Psoas muscle (tissue), 8 donors: ENCODE measurements around the gene ITPK1. TPM values are rescaled to one million over a fixed set of nuclear protein-coding genes. Genes with fewer than 3 reads are reported as not detected.
A peak's percentile ranks its signal among the peaks of the same experiment; 100 is the strongest.

Experiments used
- ATAC-seq, 4 donors: fragments of 200-7000 bp; cut with Tn5 transposase; one replicate each; pipeline ENCODE4 v1.9.1; 2020; ENCODE audit warnings: moderate library complexity in 3 of 4, mild to moderate bottlenecking in 2 of 4
- DNase-seq, 2 donors: peaks; one replicate each; pipeline ENCODE4 v3.0.0-alpha.2; 2020
- H3K27ac ChIP-seq: fragments of 200-600 bp; one replicate; pipeline ENCODE4 v1.8.0; 2022
- H3K27me3 ChIP-seq, 3 donors: fragments of 200-600 bp in 1 of 3; one replicate each; pipeline versions ENCODE4 v1.6.1 to v1.8.0; 2013 to 2022; ENCODE audit warnings: low read length in 2 of 3, mild to moderate bottlenecking in 2 of 3, moderate library complexity in 1 of 3; ENCODE audit not compliant: insufficient read depth in 3 of 3
- H3K36me3 ChIP-seq, 2 donors: fragments of 200-600 bp in 1 of 2; one replicate each; pipeline versions ENCODE4 v1.6.1 to v1.8.0; 2013 to 2022; ENCODE audit warnings: low read depth in 1 of 2, mild to moderate bottlenecking in 1 of 2, moderate library complexity in 1 of 2; ENCODE audit not compliant: insufficient read depth in 1 of 2
- H3K4me1 ChIP-seq: fragments of 200-600 bp; one replicate; pipeline ENCODE4 v1.8.0; 2022
- H3K4me3 ChIP-seq: fragments of 200-600 bp; one replicate; pipeline ENCODE4 v1.8.0; 2022; ENCODE audit warnings: mild to moderate bottlenecking
- H3K9me3 ChIP-seq: fragments of 200-600 bp; one replicate; pipeline ENCODE4 v1.8.0; 2022
- CTCF ChIP-seq: fragments of 200-600 bp; IDR thresholded peaks from one replicate; pipeline ENCODE4 v1.8.0; 2022; ENCODE audit warnings: antibody characterized with exemption
- WGBS, 3 donors: extraction: QIAGEN DNeasy Blood & Tissue Kit; methylation state at CpG; one replicate each; pipeline versions ENCODE4 v1.1.6 to v1.1.7; 2013; 5-methylcytosine and 5-hydroxymethylcytosine counted together
- intact Hi-C, 2 donors: fragments of 100-400 bp; cut with DNase I; formaldehyde crosslinking; loops; one replicate each; pipeline versions ENCODE4 v1.11.0 to v1.14.2; 2022
- polyA plus RNA-seq, 3 donors: library from polyadenylated mRNA; stranded (reverse); fragments of 200-250 nt; gene quantifications; one replicate each; pipeline ENCODE4 v1.2.3, GENCODE V29; 2013
- total RNA-seq, 4 donors: library from RNA; stranded (reverse); fragmentation: NEBNext Ultra II Directional in 2 of 4; extraction: Animal tissue kit (Norgen Biotek cat#: 25700) in 2 of 4; gene quantifications; one replicate each; pipeline versions ENCODE4 v1.2.1 to v1.2.4, GENCODE V29; 2021 to 2023
- donor health status: healthy with polysubstance abuse.
- donor health status: DM: no; HTN: no; CAD: no; lungs with moderate emphysema.
- donor health status: Bipolar disorder and iron deficiency.
- donor health status: healthy.
- donor health status: DM: yes; HTN: yes; CAD: no.
- donor health status: DM: no; HTN: no; CAD: no.
- donor health status: DM: no; HTN: no; CAD: no.
- donor health status: DM: yes; HTN: yes; CAD: no.

The ITPK1 gene
- total and polyA plus RNA-seq, 7 donors = 30.0 to 61.1 (median 42.7) TPM

- peaks cover 4% of the 10 kb centered on the region for H3K9me3 ChIP-seq
- no peak for TF ChIP-seq CTCF
- H3K4me1 ChIP-seq = no peaks in the 10 kb centered on the region
These were observed 147.3 kb downstream of the ITPK1 start for GRCh38 chr14:92968291-92969020.

GRCh38 chr14:92967346-92967926, 148.3 kb downstream of the ITPK1 start:
- WGBS, 3 donors = 85 to 93% (median 91%) methylated on average over 2 of the region's 2 CpGs
- no peak for TF ChIP-seq CTCF
- no peak overlapping the region for H3K27ac ChIP-seq
- no peak for DNase-seq
- no peak for ATAC-seq
- no peaks in the 10 kb centered on the region for H3K27me3 ChIP-seq
- H3K36me3 ChIP-seq = no peaks in the 10 kb centered on the region
- peaks cover 4% of the 10 kb centered on the region for H3K9me3 ChIP-seq
- H3K4me3 ChIP-seq = no peak overlapping the region
- H3K4me1 ChIP-seq = no peaks in the 10 kb centered on the region
- intact Hi-C loops = no loop called here

More at GRCh38 chr14:92968291-92969020, 147.3 kb downstream of the ITPK1 start:
- no peak overlapping the region for H3K27ac ChIP-seq
- no peak for ATAC-seq
- intact Hi-C loops = no loop called here
- no peaks in the 10 kb centered on the region for H3K27me3 ChIP-seq
- 93 to 98% (median 95%) methylated on average over 14 of the region's 14 CpGs for WGBS, 3 donors
- H3K36me3 ChIP-seq = no peaks in the 10 kb centered on the region
- no peak overlapping the region for H3K4me3 ChIP-seq
- DNase-seq = peak; percentile 0 to 38

- no peak overlapping the region for H3K27ac ChIP-seq
- no peak for DNase-seq
These were observed 150.4 kb downstream of the ITPK1 start for GRCh38 chr14:92965281-92965680.

GRCh38 chr14:92964124-92965109, 151.3 kb downstream of the ITPK1 start:
- H3K9me3 ChIP-seq = peaks cover 4% of the 10 kb centered on the region
- no peak overlapping the region for H3K27ac ChIP-seq
- peaks cover 0 to 16% of the 10 kb centered on the region in 2 donors for H3K36me3 ChIP-seq
- intact Hi-C loops = no loop called here
- no peaks in the 10 kb centered on the region for H3K4me1 ChIP-seq
- no peak for TF ChIP-seq CTCF
- WGBS, 3 donors = 71 to 80% (median 78%) methylated on average over 12 of the region's 12 CpGs
- DNase-seq = peak; percentile 7 to 38
- H3K4me3 ChIP-seq = no peak overlapping the region
- no peak for ATAC-seq
- H3K27me3 ChIP-seq = no peaks in the 10 kb centered on the region

More at GRCh38 chr14:92965281-92965680, 150.4 kb downstream of the ITPK1 start:
- intact Hi-C loops = no loop called here
- TF ChIP-seq CTCF = no peak
- Histone ChIP-seq H3K27me3 (no peaks in the 10 kb centered on the region), H3K4me3 (no peak overlapping the region), H3K36me3 (peaks cover 0 to 15% of the 10 kb centered on the region in 2 donors), H3K9me3 (peaks cover 4% of the 10 kb centered on the region), H3K4me1 (no peaks in the 10 kb centered on the region)
- no peak for ATAC-seq
- 93 to 100% (median 97%) methylated on average over 1 of the region's 1 CpG for WGBS, 3 donors
